HG03565 (cell line): Measurements from ENCODE around the gene SH2D2A.

Experiments used
- ATAC-seq: cut with Tn5 transposase; IDR thresholded peaks from one replicate; pipeline ENCODE4 v1.9.1; 2021; ENCODE audit warnings: mild to moderate bottlenecking, moderate library complexity; ENCODE audit not compliant: unreplicated experiment

The SH2D2A gene

DNA sequence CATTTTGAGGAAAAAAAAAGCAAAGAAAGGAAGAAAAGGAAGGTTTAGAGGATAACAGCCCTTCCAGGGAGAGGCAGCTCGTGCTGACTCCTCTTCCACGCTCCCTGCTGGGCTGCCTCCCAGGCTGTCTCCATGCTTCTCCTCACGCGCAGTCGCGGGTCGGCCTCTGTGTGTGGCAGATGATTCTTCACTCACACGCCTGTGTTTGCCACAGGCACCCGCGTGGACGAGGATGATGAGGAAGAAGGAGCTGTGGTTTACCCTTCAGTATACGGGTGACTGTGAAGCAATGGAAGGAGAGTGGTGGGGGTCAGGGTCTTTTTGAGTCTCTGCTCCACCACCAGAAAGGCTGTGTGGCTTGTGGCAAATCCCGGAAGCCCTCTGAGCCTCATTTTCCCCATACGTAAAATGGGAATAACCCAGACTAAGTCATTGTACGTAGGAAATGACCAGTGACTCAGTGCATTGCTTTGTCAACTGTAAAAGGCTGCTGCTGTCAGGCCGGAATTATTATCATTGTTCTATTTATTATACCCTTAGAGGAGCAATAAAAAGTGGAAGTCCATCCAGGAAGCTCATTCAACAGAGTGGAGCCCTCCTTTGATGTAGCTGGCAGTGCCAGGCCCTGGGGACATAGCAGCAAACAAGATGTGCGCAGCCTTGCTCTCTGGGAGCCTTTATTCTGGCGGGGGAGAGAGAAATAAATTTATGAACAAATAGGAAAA is 11.9 kb upstream of the SH2D2A start:
- ATAC-seq, result no peak

DNA sequence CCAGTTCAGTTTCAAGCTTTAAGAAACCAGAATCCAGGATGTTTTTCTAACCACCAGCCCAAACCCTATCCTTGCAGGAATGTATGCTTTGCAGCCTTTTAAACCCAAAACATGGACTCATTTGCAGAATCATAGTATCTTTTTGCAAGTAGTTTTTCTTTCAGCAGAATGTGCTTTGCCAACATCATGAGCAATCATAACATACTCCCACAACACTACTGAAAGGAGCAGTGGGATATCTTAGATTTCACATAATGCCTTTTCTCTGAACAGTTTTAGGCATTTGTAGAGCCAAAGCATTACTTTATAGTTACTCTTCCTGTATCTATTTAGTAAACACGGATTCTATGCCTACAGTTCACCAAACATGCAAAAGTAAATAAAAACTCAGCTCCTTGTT is 10.0 kb upstream of the SH2D2A start:
- no peak for ATAC-seq

DNA sequence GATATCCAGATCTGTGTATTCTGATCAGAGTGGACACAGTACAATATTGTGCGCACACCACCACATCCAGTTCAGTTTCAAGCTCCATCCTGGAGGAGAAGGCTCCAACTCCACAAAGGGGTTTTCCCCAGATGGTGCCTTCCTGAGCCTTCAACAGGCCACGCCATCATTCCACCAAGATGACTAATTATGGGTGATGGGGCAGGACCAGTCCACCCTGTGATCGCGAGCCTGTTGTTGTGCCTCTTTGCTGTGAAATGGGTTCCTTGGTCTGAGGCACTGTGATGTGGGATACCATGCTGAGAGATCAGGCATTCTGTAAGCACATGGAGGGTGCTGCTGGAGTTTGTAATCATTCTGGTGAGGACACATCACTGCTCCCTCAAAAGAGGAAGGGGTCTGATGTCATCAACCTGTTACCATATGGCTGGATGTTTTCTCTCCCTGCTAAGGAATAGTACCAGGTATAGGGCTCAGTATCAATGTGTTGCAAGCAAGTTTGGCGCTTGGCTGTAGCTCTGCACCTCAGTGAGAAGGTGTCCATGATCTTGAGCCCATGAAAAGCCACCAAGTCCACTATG is 6.7 kb upstream of the SH2D2A start:
- no peak for ATAC-seq

DNA sequence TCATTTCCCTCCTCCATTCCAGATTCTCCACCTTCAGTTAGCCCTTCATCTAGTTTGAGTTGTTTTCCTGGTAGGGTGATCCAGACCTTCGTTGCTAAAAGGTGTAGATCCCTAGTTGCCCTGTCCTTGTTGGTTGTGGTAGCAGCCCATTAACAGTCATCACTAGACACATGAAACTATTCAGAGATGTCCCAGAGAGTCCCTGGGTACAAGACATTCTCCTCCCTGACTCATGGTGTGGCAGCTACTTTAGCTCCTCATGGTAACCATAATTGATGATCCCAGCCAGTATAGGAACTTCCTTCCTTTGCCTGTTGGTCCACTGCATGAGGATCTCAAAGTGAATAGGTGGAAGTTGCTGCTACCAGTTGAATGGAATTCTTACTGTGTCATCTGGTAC is 6.0 kb upstream of the SH2D2A start:
- ATAC-seq, result no peak

DNA sequence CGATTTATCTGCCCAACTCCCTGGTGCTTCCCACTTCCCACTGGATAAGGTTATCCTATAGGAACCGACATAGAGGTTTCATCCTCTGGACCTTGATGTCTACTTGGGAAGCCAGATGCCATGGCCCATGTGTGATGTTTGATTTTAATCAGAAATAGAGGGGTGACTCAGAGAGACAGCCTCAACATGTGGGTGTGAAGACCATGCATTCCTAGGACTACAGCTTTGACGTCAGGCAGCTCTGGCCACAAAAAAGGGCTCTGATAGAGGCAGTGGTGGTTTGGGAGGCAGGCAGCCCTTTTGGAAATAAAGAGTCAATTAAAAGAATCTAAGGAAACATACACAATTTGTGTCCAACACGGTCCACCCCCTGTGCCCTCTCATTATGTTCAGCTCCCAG is 5.2 kb upstream of the SH2D2A start:
- no peak for ATAC-seq

DNA sequence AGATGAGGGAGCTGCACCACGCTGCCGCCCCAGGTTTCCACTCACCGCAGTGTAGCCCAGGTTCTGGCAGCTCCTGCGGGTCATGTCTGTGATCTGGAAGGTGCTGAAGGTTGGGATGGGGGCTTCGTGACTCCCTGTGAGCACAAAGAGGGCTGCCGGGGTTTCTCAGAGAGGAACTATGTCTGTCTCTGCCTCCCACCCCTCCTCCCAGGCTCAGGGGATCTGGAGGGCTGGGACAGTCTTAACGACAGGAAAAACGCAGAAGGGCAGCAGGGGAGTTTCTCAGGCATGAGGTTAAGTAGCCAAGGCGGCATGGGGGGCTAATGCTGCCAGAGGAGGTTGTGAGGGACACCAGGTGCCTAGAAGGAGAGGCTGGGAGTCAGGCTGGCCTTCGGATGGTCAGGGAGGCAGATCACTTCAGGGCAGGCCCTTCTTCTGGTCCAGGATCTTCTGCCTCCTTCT is 656 bp downstream of the SH2D2A start:
- ATAC-seq, result no peak

DNA sequence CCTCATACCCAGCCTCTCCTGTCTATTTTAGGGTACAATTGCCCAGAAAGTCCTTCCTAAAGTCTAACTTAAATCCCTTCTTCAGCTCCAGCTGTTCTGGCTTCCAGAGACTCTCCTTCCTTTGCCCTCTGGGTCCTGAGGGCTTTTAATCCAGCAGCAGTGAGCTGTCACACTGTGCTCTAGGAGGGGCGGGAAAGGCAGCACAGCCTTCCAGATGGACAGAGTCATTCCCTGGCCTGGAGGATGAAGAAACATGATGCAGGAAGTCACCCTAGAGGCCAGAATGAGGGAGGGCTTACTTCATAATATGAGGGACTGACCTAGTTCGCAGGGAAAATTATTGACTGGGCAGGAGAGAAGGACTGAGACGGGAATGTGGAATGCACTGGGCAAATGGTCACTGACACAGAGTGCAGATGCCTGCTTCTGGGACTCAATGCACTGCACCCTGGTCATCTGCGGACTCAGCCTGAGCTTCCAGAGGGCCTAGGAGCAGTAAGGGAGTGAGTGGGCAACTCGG is 1.3 kb downstream of the SH2D2A start:
- no peak for ATAC-seq

DNA sequence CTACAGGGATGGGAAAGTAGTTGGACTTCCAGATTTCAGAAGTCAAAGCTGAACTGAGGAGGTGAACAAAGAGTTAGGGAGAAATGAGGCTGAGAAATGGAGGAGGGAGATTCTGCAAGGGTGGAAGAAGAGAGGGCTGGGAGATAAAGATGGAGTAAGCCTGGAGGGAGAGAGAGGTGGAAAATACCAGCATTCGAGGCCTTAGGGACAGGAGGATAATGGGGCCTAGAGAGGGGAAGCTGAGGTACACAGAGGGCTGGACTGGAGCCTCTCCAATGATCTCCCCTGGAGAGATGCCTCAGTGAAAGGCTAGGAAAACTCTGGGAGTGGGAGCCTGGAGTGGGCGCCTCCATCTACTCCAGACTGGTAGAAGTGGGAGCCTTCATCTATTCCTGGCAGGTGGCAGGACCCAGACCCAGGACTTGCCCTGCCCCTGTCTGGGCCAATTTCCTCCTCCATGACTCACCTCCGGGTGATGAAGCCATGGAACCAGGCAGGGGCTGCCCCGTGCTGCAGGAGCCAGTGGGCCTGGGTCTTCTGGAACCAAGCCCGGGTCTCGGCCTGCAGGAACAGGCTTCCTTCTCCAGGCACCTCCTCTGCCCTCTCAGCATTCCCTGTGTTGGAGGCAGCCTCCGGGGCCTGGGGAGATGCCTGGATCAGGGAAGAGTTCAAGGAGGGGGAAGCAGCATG is 1.9 kb downstream of the SH2D2A start:
- no peak for ATAC-seq

DNA sequence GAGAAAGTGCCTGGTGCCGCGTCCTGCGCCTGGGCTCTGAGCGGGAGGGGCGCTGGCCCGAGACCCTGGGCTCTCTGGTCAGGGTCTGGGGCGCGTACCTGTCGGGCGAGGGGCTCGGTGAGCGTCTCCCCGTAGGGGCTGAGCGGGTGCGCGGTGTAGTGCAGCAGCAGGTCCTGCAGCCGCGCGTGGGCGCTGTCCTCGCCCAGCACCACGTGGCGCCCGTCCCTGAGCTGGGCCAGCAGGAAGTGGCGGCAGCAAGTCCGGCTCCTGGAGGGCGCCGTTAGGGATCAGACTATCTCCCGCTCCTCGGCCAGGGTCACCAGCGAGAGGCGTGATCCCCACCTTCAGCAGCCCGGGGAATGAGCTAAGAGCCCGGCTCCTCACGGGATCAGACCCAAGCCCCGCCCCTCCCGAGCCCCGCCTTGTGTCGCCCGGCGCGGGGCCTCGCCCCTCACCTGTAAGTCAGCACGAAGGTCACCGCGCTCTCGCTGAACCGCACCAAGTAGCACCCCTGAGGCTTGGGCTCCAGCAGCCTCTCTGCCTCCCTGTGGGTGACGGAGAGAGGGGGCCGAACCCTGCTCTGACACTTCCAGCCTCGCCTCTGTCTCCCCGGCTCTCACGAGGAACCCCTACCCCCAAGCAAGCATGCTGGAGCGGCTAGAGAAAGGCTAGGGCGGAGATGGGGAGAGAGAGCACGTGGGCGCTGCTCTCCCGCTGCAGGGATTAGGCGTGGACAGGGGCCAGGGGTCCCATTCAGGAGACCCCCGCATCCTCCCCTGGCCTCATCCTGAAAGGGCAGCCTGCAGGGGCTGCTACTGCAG is 2.7 kb downstream of the SH2D2A start:
- no peak for ATAC-seq

DNA sequence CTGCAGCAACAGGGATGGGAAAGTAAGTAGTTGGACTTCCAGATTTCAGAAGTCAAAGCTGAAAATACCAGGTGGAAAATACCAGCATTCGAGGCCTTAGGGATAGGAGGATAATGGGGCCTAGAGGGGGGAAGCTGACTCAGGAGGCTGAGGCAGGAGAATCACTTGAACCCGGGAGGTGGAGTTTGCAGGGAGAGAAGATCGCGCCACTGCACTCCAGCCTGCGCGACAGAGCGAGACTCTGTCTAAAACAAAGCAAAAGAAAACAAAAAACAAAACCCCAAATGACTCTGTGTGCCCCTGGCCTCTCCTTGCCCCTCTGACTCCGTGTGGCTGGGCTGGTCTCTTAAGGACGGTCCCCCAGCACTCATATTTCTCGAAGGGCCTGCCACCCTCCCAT is 3.4 kb downstream of the SH2D2A start:
- no peak for ATAC-seq

DNA sequence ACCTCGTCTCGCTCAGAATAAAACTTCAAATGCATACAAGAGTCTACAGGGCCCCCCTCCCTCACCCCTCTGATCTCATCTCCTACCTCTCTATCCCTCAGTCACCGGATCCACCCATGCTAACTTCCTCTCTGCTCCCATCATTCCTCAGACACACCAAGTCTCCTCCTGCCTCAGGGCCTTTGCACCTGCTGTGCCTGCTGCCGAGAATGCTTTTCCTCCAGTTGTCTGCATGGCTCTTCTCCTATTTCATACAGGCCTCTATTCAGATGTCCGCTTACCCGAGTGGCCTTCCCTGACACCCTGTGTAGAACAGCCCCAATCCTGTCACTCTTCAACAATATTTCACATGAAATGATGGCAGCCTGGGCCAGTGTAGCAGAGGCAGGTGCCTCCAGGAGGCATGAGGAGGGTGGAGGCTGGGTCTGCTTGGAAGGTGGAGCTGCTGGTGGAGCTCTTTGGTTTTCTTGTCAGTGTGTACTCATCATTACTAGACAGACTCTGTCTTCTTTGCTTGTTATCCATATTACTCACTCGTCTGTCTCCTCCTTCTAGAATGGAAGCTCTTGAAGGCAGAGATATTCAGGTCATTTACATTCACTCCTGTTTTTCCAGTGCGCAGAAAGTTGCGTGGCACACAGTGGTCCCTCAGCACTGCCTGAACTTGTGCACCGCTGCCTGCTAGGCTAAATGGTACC is 4.2 kb downstream of the SH2D2A start:
- no peak for ATAC-seq

DNA sequence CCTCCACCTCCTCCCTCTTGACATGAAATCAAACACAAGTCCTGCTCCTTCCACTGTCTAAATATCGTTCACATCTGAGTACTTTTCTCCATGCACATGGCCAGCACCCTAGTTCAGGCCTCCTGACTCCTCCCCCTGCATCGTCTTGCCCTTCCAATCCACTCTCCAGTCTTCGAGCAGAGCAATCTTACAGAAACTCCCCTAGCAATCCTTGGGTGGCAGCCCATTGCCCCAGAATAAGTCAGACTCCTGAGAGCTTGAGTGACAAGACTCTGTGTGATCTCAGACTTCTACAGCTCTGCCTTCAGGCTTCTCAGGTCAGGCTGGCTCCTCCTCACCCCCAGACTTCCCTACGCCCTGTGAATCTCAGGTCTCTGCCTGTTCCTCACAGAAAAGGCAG is 5.5 kb downstream of the SH2D2A start:
- ATAC-seq, result no peak

DNA sequence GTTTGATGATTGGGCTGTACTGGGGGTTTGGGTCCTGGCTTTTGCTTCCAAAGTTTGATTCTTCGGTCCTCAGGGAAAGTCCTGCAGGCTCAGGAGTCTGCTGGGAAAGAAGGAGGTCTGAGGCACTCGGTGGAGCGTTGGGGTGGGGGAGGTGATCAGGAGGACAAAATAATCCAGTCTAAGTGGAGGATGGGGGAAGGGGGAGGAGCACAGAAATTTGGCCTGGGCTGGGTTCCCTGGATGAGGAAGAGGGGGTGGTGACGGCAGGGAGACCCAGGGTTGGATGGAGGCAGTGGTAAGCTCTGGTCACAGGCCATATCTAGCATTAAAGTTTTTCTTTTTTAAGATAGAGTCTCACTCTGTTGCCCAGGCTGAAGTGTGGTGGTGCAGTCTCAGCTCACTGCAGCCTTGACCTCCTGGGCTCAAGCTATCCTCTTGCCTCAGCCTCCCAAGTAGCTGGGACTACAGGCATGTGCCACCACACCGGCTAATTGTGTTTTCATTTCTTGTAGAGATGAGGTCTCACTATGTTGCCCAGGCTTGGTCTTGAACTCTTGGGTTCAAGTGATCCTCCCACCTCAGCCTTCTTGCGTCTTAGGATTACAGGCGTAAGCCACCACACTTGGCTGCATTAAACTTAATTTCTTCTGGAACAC is 6.8 kb downstream of the SH2D2A start:
- no peak for ATAC-seq

DNA sequence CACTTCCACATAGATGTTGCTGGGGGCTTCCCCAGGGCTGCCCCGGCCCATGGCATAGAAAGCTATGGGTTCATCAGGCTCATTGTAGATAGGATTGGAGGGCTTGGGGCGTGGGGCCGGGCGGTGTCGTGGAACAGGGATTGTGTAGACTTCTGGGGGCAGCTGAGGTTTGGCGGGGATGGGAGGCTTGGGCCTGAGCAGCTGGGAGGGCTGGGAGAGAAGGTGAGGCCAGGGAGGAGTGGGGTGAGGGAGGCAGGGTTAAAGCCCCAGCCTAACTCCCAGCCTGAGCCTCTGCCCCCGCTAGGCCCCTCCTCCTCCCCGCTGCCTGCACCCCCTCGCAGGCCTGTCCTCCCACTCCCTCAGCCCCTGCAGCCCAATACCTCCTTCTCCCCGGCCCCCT is 7.4 kb downstream of the SH2D2A start:
- ATAC-seq, result no peak

DNA sequence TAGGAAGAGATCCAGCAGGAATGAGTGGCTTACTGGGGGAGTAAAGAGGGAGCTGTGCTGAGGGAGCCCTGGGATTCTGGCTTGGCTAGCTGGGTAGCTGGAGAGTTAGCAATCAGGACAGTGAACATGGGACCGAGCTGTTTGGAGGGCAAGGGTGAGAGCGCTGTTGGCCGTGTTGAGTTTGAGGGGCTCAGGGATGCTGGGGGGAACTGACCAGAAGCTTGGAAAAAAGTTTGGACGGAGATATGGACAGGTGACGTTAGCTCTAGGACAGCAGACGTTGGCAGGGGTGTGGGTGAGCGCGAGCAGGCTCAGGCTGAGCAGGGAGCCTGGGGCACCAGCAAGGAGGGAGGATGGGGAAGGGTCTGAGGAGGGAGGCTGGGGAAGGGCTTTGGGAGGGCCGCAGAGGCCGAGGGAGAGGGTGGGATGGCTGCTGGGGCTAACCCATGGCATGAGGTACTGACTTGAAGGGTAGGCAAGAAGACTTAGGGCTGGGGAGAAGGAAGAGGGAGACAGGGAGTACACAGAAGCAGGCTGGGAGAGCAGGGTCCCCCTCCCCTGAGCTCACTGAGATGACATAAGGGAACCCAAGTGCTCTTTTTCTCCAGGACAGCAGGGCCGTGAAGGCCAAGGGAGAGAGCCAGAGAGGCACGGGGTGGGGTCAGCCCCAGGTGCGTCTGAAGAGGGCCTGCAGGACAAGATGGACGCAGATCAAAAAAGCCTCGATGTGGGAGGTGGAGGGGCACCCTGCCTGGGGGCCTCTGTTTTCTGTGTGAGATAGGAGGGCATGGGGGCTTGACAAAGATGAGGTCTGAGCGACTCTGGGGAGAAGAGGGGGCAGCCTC is 8.2 kb downstream of the SH2D2A start:
- ATAC-seq, result no peak

DNA sequence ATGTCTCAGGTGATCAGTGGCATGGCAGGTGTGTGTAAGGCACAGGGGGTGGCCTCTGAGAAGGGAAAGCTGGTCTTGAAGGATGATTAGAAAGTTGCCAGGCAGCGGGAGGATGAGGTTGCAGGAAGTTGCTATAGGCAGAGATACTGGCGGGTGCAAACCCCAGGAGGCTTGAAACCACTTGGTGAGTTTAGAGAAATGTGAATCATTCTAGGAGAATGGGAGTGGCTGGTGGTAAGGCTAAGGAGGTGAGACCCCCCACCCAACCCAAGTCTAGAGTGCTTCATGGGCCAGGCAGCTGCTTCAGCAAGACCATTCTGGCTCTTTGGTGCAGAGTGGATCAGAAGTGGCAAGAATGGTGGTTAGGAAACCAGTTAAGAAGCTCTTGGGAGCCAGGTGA is 9.0 kb downstream of the SH2D2A start:
- no peak for ATAC-seq

DNA sequence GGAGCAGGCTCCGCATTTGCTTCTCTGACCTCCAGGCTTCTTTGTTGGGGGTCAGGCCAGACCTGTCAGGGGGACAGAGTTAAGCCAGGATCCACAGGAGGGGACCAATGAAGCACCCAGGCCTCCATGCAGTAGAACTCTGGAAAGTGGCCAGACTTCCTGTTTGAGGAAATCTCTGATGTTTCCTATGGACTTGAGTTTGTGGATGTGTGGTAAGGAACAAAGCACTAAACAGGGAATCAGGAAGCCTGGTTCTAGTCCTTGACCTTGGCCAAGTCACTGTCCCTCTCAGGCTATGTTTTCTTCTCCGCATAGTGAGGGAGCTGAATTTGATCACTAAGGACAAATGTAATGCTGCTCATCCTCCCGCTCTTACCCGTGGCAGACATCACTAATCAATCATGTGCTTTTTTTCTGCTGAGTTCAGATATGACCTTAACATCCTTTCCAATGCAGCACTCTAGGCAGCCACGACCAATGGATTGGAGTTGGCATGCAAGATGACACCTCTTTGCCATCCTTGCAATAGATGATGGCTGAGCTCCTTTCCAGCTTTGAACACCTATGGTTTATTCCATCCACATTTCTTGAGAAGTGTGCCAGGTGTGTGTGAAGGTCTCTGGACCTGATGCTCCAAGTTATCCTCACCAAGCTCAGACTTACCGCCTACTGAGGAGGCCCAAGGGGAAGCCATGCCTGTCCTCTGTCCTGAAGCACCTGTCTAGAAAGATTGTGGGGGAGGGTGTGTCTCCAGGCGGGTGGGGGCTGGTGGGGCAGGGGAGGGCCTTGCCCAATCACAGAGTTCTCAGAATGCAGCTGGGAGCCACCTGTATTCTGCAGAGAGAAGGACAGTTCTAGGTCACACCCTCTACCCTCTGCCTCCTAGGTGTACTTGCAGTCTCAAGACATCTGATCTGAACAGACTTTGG is 9.9 kb downstream of the SH2D2A start:
- ATAC-seq, result no peak
